Kasumi-1 (cell line): ENCODE results near the gene GAB3.
"Not testable (repeated sequence)": the region's sequence is repeated elsewhere in the genome, so short reads cannot be mapped to it uniquely, and the experiment has no call there.

Experiments
- DNase-seq, 2 experiments: peaks; one replicate each; lab custom pipeline; 2025; lab: John Stamatoyannopoulos, UW

Gene GAB3

DNA sequence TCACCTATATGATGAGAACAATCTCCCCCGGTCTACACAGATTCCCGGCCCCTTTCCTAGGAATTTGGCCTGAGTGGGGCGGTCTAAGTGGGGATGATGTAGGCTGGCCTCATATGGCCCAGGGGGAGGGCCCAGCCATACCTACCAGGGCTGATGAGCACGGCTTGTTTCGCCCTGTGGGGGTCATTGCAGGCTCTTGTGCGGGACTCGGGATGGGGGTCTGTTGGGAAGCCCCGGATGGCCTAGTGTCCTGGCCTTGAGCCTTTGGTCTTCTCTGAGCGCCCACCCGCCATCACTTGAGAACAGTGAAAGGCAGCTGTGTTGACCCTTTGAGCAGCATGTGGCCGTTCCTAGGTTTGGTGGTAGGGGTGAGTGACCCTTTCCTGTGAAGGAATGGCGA, 92.7 kb downstream of the GAB3 start:
- no peak for DNase-seq

DNA sequence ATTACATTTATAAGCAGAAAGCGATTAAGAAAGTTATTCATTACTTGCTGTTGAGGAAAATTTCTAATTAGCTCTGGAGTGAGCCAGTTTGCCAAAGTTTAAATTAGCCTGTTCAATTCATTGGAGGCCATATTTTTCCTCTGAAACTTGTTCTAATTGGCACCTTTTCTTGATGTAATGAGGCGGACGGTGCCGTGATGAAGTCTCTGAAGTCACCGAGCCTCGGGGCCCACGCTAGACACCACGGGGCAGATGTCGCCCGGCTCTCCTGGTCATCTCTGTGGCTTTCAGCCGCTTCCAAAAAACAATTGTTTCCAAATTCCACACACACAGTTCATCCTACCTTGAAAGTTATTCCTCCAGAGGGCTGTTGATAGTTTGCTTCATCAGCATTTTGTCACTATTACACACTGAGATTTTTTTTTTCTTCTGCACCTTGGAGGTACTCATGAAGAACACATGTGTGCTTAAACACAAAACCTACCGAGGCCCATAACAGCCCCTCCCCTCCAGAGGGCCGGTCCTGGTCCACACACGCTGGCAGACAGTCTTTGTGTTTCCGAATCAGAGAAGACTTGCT, 93.6 kb downstream of the GAB3 start:
- no peak for DNase-seq

DNA sequence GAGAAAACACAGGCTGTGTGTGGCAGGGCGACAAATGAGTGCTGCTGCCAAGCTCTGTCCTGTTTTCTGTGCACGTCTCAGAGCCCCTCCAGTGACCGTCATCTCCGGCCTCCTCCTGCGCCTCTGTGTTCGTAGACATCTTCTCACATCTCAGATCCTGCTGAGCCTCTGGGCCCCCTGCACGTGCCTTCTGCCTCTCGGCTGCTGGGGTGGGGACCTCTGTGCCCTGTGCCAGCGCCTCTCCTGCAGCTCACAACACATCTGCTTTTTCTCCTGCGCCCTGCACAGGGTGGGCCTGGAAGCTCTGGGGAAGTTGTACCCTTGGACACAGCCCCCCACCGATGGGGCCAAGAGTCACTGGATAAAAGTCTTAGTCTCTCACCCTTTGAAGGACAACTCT, 95.1 kb downstream of the GAB3 start:
- DNase-seq, result no peak

DNA sequence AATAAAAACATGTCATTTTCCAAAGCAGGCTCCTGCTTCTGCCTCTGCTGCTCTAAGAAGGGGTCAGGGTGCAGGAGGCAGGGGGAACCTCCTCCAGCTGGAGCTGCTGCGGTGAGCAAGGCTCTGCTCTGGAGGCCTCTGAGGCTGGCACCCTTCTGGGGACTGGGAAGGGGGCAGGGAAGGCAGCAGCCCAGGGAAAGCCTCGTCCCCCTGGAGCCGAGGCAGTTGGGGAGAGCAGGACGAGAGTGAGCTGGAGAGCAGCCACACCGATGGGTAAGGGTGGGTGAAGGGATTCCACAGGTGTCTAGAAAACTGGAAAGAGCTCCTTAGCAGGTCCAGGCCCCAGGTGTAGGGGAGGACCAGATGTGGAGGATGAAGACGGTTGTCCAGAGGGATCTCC, 95.5 kb downstream of the GAB3 start:
- DNase-seq, result no peak

DNA sequence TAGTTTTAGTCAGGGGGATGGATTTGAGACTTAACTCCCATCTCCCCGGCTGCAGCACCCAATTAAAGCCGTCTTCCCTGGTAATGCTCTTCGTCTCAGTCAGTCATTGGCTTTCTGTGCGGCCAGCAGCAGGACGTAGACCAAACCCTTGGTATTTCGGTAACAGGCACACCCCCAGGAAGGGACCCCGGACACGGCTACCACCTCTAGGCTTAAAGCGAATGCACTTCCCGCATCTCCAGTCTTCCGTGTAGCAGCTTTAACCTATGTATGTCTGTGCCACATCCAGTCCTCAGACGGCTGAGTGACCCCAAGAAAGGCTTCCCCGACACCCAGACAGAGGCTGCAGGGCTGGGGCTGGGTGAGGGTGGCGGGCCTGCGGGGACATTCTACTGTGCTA, 96.0 kb downstream of the GAB3 start:
- no peak for DNase-seq

DNA sequence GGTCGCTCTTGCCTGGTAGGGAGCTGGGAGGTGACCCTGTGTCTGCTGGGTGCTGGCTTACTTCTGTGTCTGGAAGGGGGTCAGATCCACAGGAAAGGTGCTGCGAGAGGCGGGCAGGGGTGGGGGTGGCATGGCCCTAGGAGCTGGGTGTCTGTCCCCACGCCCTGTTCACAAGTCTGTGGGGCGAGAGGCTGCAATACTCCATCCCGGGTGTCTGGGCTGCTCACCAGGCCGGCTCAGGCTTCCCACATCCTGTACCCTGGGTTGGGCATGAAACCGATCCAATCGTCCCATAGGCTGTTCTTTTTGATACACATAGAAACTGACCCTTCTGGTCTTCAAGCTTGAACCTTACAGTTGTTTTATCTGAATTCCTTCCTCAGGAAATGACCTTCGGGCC, 96.5 kb downstream of the GAB3 start:
- DNase-seq, result no peak

DNA sequence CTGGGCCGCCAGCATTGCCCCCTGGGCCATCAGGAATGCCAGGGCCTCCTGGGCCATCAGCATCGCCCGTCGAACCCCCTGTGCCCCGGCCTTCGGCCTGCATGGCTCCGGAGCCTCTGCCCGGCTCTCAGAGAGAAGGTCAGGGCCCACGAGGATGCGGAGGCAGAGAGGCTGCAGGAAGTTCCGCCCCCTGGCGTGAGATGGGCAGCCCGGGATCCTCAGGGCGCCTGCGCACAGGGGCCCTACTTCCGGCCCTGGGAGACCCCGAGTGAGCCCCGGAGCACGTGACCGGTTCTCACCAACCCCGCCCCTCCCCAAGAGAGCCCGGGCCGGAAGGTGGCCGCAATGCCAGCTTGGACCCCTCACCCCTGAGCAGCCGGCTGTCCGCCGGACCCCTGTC, 97.5 kb downstream of the GAB3 start, which contains the start of gene CTAG2:
CTAG2 (minus strand) TSS at position 167 of the 400 bp plus-strand sequence; CDS start at position 103, 64 bp downstream.
- DNase-seq, result not testable (repeated sequence)

DNA sequence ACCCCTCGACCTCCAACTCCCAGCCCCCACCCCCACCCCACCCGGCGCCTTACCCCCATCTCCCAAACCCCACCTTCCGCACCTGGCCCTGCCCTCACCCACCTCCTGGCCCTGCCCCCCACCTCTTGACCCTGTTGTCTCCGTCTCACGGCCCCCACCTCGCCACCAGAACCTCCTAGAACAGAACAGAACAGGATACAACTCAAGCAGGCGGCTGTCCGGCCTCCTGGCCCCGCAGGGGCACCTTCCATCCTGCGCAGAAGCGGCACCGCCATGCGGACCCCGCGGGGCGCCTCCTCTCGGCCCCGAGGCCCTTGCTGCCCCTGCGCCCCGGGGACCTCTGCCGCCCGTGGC, 97.9 kb downstream of the GAB3 start:
- DNase-seq, result no peak

DNA sequence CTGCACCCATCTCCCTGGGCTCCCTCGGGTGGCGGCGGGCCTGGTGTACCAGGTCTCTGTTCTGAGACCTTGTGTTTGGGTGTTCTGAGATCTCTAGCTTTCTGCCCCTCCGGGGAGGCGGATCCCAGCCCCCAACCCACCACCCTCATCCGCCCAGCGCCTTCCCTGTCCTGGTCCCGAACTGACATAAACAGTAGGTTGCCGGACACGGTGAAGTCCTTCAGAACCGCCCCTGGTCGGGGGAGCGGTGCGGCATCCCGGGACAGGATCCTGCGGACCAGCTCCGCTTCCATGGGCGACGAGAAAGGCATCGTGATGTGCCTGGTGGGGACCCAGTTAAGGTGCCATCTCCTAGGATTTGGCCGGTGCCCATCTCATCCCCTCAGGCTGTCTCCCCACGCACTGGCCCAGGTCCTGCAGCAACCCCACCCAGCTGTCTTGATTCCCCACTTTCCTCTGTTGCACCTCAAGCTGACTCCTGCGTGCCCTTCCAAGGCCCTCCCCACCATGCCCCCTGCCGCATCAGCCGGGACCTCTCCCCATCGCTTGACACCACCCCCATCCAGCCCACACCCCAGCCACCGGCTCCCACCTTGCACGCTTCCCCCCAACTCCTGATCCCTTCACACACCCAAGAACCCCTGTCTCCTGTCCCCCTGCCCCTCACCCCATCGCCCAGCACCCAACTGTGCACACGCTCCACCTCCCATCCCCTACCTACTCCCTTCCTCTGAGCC, 98.4 kb downstream of the GAB3 start:
- no peak for DNase-seq

DNA sequence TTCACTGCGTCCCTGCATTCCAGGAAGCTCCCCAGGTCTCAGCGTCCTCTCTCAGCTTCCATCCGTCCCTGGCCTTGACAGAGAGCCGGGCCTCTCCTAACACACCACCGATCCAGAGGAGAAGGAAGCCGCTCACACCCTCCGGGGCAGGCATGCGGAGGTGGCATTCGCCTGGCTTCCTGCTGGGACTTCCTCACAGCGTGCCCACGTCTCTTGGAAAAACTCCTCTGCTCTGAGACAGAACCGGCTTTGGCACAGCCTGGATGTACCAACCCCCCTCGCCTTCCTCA, 100.7 kb downstream of the GAB3 start:
- no peak for DNase-seq

DNA sequence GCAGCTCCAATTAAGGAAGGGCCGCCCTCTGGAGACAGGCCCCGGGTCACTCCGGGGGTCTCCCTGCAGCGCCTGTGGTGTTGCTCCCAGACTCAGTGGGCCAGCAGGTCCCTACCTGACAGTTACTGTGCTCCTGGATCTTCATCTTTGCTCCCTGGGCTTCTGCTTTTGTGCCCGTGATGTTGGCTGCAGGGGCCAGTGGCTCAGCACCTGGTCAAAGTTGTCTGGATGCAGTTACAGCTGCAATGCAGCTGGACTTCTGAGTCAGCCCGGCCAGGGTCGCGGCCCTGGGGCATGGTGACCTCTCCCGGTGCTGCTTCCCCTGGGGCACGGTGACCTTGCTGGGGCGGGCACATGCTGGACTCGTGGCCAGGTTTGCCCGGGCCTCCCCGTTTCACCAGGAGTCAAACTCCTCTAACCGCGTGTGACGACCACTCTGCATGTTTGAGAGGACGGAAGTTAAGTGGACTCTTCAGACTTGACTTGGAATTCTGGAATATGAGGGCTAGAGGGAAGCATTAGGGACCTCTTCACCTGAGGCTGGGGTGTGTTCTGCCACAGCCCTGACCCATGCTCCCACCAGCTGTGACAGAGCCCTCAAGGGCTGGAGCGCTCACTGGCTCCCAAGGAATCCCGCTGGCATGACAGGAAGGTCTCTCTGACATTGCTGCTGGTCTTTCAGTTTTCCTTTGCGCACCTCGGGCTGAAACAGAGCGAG, 101.2 kb downstream of the GAB3 start:
- DNase-seq, result no peak

DNA sequence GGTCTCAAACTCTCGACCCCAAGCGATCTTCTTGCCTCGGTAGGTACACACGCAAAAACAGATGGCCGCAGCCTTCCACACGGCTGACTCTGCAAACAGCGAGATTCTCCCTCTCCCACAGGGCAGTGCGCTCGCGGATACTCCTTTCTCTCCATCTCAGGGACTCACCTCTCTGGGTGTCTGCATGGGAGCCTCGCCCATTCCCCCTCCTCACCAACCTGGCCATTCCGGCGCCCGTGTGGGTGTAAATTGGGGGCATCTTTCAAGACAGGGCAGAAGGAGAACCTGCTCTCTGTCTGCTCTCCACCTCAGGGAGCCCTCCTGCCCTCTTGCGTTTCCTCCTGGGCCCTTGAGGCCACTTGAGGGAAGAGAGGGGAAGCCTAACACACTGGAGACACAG, 101.9 kb downstream of the GAB3 start:
- DNase-seq, result no peak

DNA sequence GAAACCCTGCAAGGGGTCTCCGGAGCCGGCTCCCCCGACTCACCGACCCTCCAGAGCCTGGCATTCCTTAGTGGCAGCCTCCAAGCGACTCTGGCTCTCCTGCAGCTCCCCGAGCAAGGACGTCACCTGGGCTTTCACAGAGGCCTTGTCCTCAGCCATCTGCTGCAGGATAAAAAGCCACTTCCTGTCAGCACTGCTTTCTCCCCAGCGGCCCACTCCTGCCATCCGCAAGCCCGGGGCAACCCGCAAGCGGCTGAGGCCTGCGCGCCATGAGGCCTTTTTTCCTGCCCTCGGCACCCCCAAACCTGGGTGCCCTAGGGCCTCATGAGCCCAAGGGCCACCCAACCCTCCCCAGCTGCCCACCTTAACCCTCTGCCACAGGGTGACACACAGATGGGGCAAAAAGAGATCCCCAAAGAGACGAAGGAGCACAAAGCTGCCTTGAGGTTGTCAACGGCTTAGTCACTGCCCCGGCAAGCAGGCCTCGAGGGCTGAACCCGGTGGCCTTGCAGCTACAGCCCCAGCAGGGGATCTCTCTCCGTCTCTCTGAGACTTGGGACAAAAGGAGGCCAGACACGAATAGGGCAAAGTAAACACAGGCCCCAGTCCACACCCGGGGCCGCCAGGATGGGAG, 105.0 kb downstream of the GAB3 start:
- DNase-seq, result not testable (repeated sequence)

DNA sequence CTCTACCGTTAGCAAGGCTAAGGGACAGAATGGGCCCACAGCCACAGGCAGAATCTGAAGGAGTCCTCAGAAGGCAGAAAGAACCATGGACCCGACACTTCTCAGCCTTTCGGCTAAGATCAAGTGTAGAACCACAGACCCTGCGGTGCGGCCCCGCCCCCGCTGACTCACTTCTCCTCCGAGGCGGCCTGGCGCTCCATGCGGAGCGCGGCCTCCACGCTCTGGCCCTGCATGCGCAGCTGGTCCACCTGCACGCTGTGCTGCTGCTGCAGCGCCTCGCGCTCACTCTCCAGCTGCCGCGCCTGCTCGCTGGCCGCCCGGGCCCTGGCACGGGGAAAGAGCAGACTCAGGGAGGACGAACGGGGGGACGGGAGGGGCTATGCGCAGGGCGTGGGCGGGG, 107.2 kb downstream of the GAB3 start:
- not testable (repeated sequence) for DNase-seq

DNA sequence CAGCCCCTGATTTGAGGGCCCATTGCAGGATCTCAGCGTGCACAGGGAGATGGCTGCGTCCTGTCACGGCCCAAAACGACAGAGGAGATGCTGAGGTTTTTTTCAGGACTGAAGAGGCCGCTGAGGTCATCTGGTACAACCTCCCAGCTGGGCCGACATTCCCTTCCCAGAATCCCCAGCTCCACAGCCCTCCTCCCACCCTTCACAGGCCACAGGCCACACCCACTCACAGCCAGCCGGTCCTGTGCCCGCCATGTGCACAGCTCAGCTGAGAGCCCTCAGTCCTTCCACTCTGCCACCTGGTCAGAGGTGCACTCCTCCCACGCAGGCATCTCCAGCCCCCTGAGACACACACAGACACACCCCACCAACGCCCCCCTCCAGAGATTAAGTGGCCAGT, 109.1 kb downstream of the GAB3 start:
- DNase-seq, result not testable (repeated sequence)

DNA sequence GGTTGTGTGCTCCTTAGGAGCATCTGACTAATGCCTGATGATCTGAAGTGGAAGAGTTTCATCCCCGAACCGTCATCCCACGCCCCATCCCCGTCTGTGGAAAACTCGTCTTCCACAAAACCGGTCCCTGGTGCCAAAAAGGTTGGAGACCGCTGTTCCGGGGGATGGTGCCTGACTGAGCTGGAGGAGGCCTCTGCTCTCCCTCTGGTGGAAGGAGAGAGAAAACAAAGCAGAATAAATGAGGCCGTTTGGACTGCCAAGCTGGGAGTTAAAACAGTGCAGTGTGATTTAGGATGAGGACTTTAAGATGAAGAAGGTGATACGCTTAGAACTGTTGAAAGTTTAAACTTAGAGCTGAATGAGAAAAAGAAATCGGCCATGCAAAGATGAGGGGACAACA, 117.2 kb downstream of the GAB3 start:
- not testable (repeated sequence) for DNase-seq

DNA sequence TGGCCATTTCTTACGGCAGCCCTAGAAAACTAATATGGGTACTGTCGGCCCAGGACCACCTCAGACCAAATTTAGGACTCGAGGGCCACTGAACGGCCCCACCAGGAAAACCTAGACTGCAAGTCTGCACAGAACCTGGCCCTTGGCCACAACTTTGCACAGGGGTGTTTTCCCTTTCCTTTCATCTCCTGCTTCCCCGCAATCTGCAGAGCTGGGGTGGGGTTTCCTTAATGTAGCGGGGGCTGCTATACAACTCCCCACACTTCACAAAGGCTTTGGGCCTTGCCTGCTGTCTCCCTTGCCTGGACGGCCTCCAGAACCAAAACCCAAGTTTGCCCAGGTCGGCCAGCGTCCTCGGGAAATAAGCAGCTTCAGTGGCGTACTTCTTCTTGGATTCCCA, 119.9 kb downstream of the GAB3 start:
- not testable (repeated sequence) for DNase-seq

DNA sequence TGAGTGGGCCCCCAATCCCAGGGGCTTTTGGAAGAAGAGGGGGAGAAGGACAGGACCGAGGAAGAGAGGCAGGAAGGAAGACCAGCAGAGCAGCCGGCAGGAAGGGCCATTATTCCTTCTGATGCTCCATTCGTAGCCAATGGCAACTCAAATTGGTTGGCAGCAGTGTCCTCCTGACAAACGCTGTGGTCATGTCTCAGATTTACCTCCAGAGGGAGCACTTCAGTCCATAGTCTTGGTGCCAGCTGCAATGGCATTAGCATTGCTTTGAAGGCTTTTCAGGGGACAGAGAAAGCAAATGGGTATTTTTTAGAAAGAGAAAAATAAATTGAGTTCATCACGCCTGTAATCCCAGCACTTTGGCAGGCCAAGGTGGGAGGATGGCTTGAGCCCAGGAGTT, 121.9 kb downstream of the GAB3 start:
- not testable (repeated sequence) for DNase-seq
